ENCODE data around the gene MFSD2A. TPM values are rescaled to one million over a fixed set of nuclear protein-coding genes. Genes with fewer than 3 reads are reported as not detected.

MFSD2A gene
- total RNA-seq, 2 experiments from 2014 or later, result 6.0 to 7.5 TPM

- ChIA-PET CTCF (interaction anchor here (0.6 kb wide), 1 partner anchor 30 kb away, joined by 3 read pairs; no protein-coding TSS in a partner anchor), POLR2A (no interaction called here)
- Mint-ChIP-seq H3K9me3 (no peaks in the 10 kb centered on the region), H3K4me1 (ENCODE audit: low read depth) (peaks cover 7% of the 10 kb centered on the region), H3K36me3 (no peaks in the 10 kb centered on the region), H3K27ac (no peak overlapping the region), H3K27me3 (peaks cover 5% of the 10 kb centered on the region), H3K4me3 (no peak overlapping the region)
- intact Hi-C loops (cut with micrococcal nuclease), result no loop called here
- DNase-seq, result no peak
Observed at GRCh38 chr1:39944410-39945112, 10.4 kb upstream of the MFSD2A start.

- Mint-ChIP-seq H3K27me3 (peaks cover 5% of the 10 kb centered on the region), H3K36me3 (no peaks in the 10 kb centered on the region), H3K4me3 (no peak overlapping the region), H3K27ac (no peak overlapping the region), H3K4me1 (ENCODE audit: low read depth) (peaks cover 12% of the 10 kb centered on the region), H3K9me3 (no peaks in the 10 kb centered on the region)
- POLR2A ChIA-PET, result no interaction called here
- no peak for DNase-seq
- intact Hi-C loops (cut with micrococcal nuclease), result no loop called here
- CTCF ChIA-PET, result no interaction called here
Observed at GRCh38 chr1:39946216-39946615, 8.7 kb upstream of the MFSD2A start.

GRCh38 chr1:39947260-39947659, 7.7 kb upstream of the MFSD2A start:
- Mint-ChIP-seq H3K27me3 (peaks cover 5% of the 10 kb centered on the region), H3K27ac (no peak overlapping the region), H3K4me3 (no peak overlapping the region), H3K4me1 (ENCODE audit: low read depth) (peaks cover 12% of the 10 kb centered on the region), H3K9me3 (no peaks in the 10 kb centered on the region), H3K36me3 (no peaks in the 10 kb centered on the region)
- no peak for DNase-seq
- ChIA-PET CTCF (no interaction called here), POLR2A (no interaction called here)
- intact Hi-C loops (cut with micrococcal nuclease), result no loop called here

GRCh38 chr1:39949891-39950290, 5.1 kb upstream of the MFSD2A start:
- Mint-ChIP-seq H3K36me3 (no peaks in the 10 kb centered on the region), H3K4me1 (ENCODE audit: low read depth) (peaks cover 8% of the 10 kb centered on the region), H3K4me3 (no peak overlapping the region), H3K27ac (no peak overlapping the region), H3K9me3 (no peaks in the 10 kb centered on the region), H3K27me3 (peaks cover 2% of the 10 kb centered on the region)
- CTCF ChIA-PET, result interaction anchor here (1.0 kb wide), 1 partner anchor 24 kb away, joined by 5 read pairs; no protein-coding TSS in a partner anchor
- no peak for DNase-seq
- intact Hi-C loops (cut with micrococcal nuclease), result no loop called here
- POLR2A ChIA-PET, result interaction anchor here (0.5 kb wide), 1 partner anchor 88 kb away, joined by 4 read pairs; no protein-coding TSS in a partner anchor

GRCh38 chr1:39951926-39952325, 3.0 kb upstream of the MFSD2A start:
- POLR2A ChIA-PET, result no interaction called here
- Mint-ChIP-seq H3K27me3 (no peaks in the 10 kb centered on the region), H3K27ac (no peak overlapping the region), H3K36me3 (peaks cover 8% of the 10 kb centered on the region), H3K4me1 (ENCODE audit: low read depth) (peaks cover 21% of the 10 kb centered on the region), H3K4me3 (no peak overlapping the region), H3K9me3 (no peaks in the 10 kb centered on the region)
- CTCF ChIA-PET, result interaction anchor here (0.8 to 1.6 kb wide), 3 partner anchors 20 to 49 kb away, joined by 3 to 8 read pairs (median 5); no protein-coding TSS in a partner anchor
- DNase-seq, result no peak
- intact Hi-C loops (cut with micrococcal nuclease), result no loop called here

- Mint-ChIP-seq H3K4me3 (no peak overlapping the region), H3K36me3 (peaks cover 12% of the 10 kb centered on the region), H3K27me3 (no peaks in the 10 kb centered on the region), H3K9me3 (no peaks in the 10 kb centered on the region), H3K4me1 (ENCODE audit: low read depth) (peaks cover 27% of the 10 kb centered on the region), H3K27ac (no peak overlapping the region)
- no peak for DNase-seq
- ChIA-PET POLR2A (no interaction called here), CTCF (interaction anchor here (1.2 to 2.0 kb wide), 2 partner anchors 20 to 33 kb away, joined by 5 to 7 read pairs; no protein-coding TSS in a partner anchor)
- intact Hi-C loops (cut with micrococcal nuclease), result no loop called here
Observed at GRCh38 chr1:39952359-39953110, 2.4 kb upstream of the MFSD2A start.

- Mint-ChIP-seq H3K27ac (no peak overlapping the region), H3K4me3 (peak overlapping the region; percentile 84), H3K27me3 (no peaks in the 10 kb centered on the region), H3K4me1 (ENCODE audit: low read depth) (peaks cover 29% of the 10 kb centered on the region), H3K9me3 (no peaks in the 10 kb centered on the region), H3K36me3 (peaks cover 13% of the 10 kb centered on the region)
- DNase-seq, result no peak
- POLR2A ChIA-PET, result interaction anchor here (1.3 to 2.0 kb wide), 2 partner anchors 19 to 52 kb away, joined by 5 to 8 read pairs; no protein-coding TSS in a partner anchor
- CTCF ChIA-PET, result interaction anchor here (0.7 to 2.0 kb wide), 5 partner anchors 19 to 137 kb away, joined by 3 to 7 read pairs (median 6); partner anchors contain the start of gene MYCL
- intact Hi-C loops (cut with micrococcal nuclease), result no loop called here
Observed at GRCh38 chr1:39954324-39954869, 548 bp upstream of the MFSD2A start.

GRCh38 chr1:39955547-39956539, 898 bp downstream of the MFSD2A start:
- intact Hi-C loops (cut with micrococcal nuclease), result loop anchor here (5.0 kb wide), 3 partner anchors 54 to 86 kb away; partner anchors contain the start of genes CAP1 and MYCL
- POLR2A ChIA-PET, result interaction anchor here (0.7 to 2.0 kb wide), 7 partner anchors 13 to 157 kb away, joined by 3 to 8 read pairs (median 3); no protein-coding TSS in a partner anchor
- peak overlapping the region; percentile 84 for H3K4me3 Mint-ChIP-seq
- H3K27ac Mint-ChIP-seq, result peak overlapping the region; percentile 75
- no peaks in the 10 kb centered on the region for H3K27me3 Mint-ChIP-seq
- H3K4me1 Mint-ChIP-seq (ENCODE audit: low read depth), result peaks cover 27% of the 10 kb centered on the region
- peak; percentile 78 for DNase-seq
- no peaks in the 10 kb centered on the region for H3K9me3 Mint-ChIP-seq
- CTCF ChIA-PET, result interaction anchor here (0.8 to 3.1 kb wide), 8 partner anchors 17 to 158 kb away, joined by 3 to 16 read pairs (median 6); partner anchors contain the start of gene MYCL
- peaks cover 19% of the 10 kb centered on the region for H3K36me3 Mint-ChIP-seq

GRCh38 chr1:39957299-39958015, 2.5 kb downstream of the MFSD2A start:
- H3K4me3 Mint-ChIP-seq, result peak overlapping the region; percentile 34
- H3K27me3 Mint-ChIP-seq, result no peaks in the 10 kb centered on the region
- no peaks in the 10 kb centered on the region for H3K9me3 Mint-ChIP-seq
- intact Hi-C loops (cut with micrococcal nuclease), result loop anchor here (5.0 kb wide), 3 partner anchors 55 to 85 kb away; partner anchors contain the start of genes CAP1 and MYCL
- H3K4me1 Mint-ChIP-seq (ENCODE audit: low read depth), result peaks cover 27% of the 10 kb centered on the region
- H3K27ac Mint-ChIP-seq, result no peak overlapping the region
- H3K36me3 Mint-ChIP-seq, result peaks cover 25% of the 10 kb centered on the region
- DNase-seq, result no peak
- ChIA-PET CTCF (interaction anchor here (1.3 to 3.1 kb wide), 4 partner anchors 16 to 140 kb away, joined by 4 to 16 read pairs (median 5); no protein-coding TSS in a partner anchor), POLR2A (no interaction called here)

- Mint-ChIP-seq H3K27ac (no peak overlapping the region), H3K27me3 (no peaks in the 10 kb centered on the region), H3K4me1 (ENCODE audit: low read depth) (peaks cover 27% of the 10 kb centered on the region), H3K36me3 (peaks cover 32% of the 10 kb centered on the region), H3K4me3 (no peak overlapping the region), H3K9me3 (no peaks in the 10 kb centered on the region)
- DNase-seq, result no peak
- ChIA-PET POLR2A (no interaction called here), CTCF (interaction anchor here (1.0 to 3.1 kb wide), 4 partner anchors 15 to 141 kb away, joined by 3 to 16 read pairs (median 4); no protein-coding TSS in a partner anchor)
- intact Hi-C loops (cut with micrococcal nuclease), result loop anchor here (5.0 kb wide), 3 partner anchors 56 to 84 kb away; partner anchors contain the start of genes CAP1 and MYCL
Observed at GRCh38 chr1:39958403-39959200, 3.7 kb downstream of the MFSD2A start.

Measured in activated CD4-positive, alpha-beta memory T cell treated with anti-CD3 and anti-CD28 coated beads for 36 hours (primary cell).